IPS-NIHi11 (cell line): ENCODE data around the gene ATP2A1.

Experiments used
- DNase-seq: peaks from one replicate; pipeline ENCODE4 v3.0.0; 2012; ENCODE audit warnings: mixed read lengths, low spot score

Gene ATP2A1

GRCh38 chr16:28878083-28878926 is at the start of gene ATP2A1:
Gene ATP2A1 (plus strand): TSS chr16:28878488. CDS start chr16:28878672, 184 bp downstream.
- no peak for DNase-seq

- DNase-seq, result no peak
These were observed 48.5 kb upstream of the ATP2A1 start for GRCh38 chr16:28829747-28830146.

- DNase-seq, result no peak
These were observed 47.8 kb upstream of the ATP2A1 start for GRCh38 chr16:28830531-28830930.

DNA sequence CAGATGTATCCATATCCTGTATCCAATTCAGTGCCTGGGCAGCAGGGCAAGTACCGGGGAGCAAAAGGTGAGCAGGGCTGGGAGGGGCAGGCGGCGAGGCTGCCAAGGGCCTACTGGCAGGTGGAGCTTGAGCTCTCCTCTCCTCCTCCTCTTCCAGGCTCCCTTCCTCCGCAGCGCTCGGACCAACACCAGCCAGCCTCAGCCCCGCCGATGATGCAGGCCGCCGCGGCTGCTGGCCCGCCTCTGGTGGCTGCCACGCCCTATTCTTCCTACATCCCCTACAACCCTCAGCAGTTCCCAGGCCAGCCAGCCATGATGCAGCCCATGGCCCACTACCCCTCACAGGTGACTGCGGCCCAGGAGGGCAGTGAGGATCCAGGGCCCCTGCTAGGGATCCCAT is 43.9 kb upstream of the ATP2A1 start:
- DNase-seq, result no peak

DNA sequence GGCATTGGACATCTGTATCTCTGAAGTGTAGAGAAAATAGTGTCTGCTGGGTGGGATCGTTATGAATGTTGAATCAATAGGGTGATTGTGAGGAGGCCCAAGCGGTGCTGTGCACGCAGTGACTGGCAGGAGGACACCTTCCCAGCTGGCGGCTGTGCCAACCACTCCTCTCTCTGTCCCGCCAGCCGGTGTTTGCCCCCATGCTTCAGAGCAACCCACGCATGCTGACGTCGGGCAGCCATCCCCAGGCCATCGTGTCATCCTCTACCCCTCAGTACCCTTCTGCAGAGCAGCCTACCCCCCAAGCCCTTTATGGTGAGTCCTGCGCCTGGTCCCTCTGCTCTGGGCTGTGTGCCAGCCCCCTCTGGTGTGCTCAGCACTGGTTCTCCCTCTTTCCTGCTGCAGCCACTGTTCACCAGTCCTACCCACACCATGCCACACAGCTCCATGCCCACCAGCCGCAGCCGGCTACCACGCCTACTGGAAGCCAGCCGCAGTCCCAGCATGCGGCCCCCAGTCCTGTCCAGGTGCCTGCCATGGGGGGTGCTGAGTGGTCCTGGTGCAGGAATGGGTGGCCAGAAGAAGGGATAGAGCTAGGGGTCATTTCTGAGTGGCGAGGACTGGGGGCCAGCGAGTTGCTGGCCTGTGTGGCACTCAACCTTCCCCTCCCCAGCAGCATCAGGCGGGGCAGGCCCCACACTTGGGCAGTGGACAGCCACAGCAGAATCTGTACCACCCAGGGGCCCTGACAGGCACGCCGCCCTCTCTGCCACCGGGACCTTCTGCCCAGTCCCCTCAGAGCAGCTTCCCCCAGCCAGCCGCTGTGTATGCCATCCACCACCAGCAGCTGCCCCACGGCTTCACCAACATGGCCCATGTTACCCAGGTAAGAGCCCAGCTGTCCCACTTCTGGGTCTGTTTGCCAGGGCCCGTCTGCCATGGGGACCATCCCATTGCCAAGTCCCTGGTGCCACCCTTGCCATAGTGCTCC is 43.1 kb upstream of the ATP2A1 start:
- no peak for DNase-seq

DNA sequence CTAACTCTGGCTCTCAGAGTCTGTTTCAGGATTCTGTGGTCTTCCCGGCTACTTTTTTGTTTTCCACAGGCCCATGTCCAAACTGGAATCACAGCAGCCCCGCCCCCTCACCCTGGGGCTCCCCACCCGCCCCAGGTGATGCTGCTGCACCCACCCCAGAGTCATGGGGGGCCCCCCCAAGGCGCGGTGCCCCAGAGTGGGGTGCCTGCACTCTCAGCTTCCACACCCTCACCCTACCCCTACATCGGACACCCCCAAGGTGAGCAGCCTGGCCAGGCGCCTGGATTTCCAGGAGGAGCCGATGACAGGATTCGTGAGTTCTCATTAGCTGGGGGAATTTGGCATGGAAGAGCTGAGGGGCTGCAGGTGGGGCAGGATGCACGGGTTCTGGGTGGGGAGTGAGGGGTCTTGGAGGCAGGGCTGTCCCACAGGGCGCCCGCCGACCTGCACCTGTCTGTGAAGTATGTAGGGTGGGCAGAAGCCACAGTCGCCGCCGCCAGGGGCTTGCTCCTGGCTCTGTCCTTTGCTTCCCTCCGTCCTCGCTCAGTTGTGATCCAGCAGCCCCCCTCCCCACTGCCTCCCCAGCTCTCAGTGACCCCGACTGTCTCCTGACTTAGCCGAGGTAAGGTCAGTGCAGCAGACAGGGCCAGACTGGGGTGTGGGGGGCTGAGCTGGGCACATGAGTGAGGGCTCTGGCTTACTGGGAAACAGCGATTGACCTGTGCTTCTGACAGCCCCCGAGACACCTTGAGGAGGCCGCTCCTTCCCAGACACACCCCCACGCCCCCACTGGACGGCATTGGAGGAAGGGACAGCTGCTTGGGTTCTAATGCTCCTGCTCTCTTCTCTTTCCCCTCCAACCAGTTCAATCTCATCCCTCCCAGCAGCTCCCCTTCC is 42.2 kb upstream of the ATP2A1 start:
- no peak for DNase-seq

- no peak for DNase-seq
These were observed 41.6 kb upstream of the ATP2A1 start for GRCh38 chr16:28836761-28837064.

- no peak for DNase-seq
These were observed 40.4 kb upstream of the ATP2A1 start for GRCh38 chr16:28837672-28838557.

DNA sequence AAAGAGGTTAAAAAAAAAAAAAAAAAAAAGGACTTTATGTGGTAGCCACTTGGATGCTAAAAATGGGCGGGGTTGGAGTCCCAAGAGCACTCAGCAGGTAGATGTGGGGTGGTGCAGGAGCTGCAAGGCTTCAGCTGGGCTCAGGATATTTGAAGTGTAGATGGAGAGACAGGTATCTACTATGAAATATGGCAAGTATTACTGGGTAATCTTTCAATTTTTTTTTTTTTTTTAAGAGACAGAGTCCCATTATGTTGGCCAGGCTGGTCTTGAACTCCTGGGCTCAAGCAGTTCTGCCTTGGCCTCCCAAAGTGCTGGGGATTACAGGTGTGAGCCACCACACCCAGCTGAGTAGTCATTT is 39.8 kb upstream of the ATP2A1 start:
- DNase-seq, result no peak

DNA sequence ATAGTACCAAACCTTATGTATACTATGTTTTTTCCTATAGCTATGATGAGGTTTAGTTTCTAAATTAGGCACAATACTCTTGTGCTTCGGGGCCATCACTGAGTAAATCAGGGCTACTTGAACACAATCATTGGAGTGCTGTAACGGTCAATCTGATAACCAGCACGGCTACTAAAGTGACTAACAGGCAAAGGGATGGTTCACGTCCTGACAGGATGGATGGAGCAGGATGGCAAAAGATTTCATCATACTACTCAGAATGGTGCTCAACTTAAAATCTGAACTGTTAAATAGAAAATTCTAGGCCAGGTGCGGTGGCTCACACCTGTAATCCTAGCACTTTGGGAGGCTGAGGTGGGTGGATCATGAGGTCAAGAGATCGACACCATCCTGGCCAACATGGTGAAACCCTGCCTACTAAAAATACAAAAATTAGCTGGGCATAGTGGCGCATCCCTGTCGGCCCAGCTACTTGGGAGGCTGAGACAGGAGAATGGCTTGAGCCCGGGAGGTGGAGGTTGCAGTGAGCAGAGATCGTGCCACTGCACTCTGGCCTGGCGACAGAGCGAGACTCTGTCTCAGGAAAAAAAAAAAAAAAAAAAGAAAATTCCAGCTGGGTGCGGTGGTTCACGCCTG is 39.2 kb upstream of the ATP2A1 start:
- no peak for DNase-seq

- DNase-seq, result no peak
These were observed 38.4 kb upstream of the ATP2A1 start for GRCh38 chr16:28839899-28840298.

DNA sequence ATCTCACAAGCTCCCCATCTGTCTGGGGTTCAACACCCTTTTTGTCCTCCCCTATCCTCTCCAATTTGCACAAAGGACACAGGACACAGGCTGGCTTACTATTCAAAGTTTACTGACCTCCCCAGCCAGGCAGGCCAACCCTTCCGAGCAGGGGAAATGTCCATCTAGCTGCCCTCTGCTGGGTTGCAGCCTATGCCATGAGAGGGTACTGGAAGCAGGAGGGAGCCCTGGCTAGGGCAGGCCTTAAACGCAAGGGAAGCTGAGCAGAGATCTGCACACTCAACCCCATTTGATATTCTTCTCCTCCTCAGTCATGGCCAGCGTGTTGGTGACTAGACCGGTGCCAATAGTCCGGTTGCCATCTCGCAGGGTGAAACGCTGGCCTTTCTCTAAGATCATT is 35.6 kb upstream of the ATP2A1 start:
- no peak for DNase-seq

DNA sequence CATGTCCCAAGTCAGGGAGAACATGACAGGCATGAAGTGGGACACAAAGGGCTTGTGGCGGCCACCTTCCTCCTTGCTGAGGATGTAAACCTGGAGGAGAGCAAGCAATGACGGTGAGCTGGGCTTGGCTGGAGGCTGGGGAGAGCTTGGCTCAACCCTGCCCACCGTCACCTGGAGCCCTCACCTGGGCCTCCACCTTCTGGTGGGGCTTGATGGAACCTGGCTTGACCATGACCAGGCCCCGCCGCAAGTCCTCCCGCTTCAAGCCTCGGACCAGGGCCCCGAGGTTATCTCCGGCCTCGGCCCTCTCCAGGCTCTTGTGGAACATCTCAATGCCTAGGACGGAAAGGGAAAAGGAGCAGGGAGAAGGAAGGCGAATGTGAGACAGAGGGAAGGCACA is 34.5 kb upstream of the ATP2A1 start:
- no peak for DNase-seq

DNA sequence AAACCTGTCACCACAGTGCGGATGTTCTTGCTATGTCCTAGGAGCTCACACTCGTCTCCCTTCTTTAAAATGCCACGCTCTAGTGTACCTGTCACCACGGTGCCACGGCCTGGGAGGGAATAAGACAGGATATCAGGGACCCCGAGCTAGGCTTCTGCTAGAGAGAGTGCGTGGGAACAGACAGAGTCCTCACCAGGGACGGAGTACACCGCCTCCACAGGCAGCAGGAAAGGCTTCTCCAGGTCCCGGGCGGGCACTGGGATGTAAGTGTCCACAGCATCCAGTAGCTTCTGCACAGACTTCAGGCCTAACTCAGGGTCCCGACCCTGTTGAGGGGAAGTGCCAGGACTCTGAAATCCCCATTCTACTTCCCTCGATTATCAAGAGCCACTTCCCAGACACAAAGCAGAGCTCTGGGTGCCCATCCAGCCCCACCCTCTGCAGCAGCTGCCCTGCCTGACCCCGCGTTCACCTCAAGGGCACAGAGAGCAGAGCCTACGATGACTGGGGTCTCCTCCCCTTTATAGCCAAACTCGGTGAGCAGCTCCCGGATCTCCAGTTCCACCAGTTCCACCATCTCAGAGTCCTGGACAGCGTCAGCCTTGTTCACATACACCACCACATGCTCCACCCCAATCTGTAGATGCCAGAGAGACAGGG is 33.9 kb upstream of the ATP2A1 start:
- DNase-seq, result no peak

- DNase-seq, result peak; percentile 45
These were observed 33.0 kb upstream of the ATP2A1 start for GRCh38 chr16:28845293-28845692.

GRCh38 chr16:28845761-28846079 is 32.6 kb upstream of the ATP2A1 start:
- no peak for DNase-seq

- peak; percentile 94 for DNase-seq
These were observed 32.0 kb upstream of the ATP2A1 start, which contains the start of gene TUFM for GRCh38 chr16:28846080-28846932. Gene TUFM (minus strand): TSS chr16:28846348. CDS start chr16:28846269, 79 bp downstream.

- no peak for DNase-seq
These were observed 31.4 kb upstream of the ATP2A1 start for GRCh38 chr16:28846933-28847273.

- no peak for DNase-seq
These were observed 19.9 kb upstream of the ATP2A1 start for GRCh38 chr16:28858421-28858820.
